ENCODE data around the gene TCP11L2.

- no peak for TF ChIP-seq CTCF (conservative IDR thresholded peaks at IDR 0.05; ENCODE audit: low read length)
- TF ChIP-seq EZH2phosphoT487 (IDR thresholded peaks at IDR 0.05; ENCODE audit: borderline replicate concordance), result no peak
Measured at GRCh38 chr12:106256524-106256923, 46.0 kb upstream of the TCP11L2 start.

All from Loucy (cell line).